Gastroesophageal sphincter (tissue), 4 donors: Measurements from ENCODE around the gene PSRC1. TPM values are rescaled to one million over a fixed set of nuclear protein-coding genes. Genes with fewer than 3 reads are reported as not detected.

Source experiments
- ATAC-seq: fragments of 150-250 bp; one replicate; pipeline ENCODE4 v1.9.1; 2016; ENCODE audit warnings: mild to moderate bottlenecking, moderate library complexity
- H3K27ac ChIP-seq, 4 donors: fragments of 200-600 bp; sonication (generic) in 3 of 4; 1 replicate in 3 of 4; 2 replicates in 1 of 4; pipeline ENCODE4 v1.5.1; 2016 to 2019
- H3K27me3 ChIP-seq: fragments of 200-600 bp; sonication (generic); one replicate; pipeline ENCODE4 v1.5.1; 2019
- H3K36me3 ChIP-seq, 2 donors: fragments of 200-600 bp; sonication (generic); one replicate each; pipeline ENCODE4 v1.5.1; 2019; ENCODE audit warnings: control low read depth in 1 of 2
- H3K4me1 ChIP-seq, 3 donors: fragments of 200-600 bp; sonication (generic); 1 replicate in 2 of 3; 2 replicates in 1 of 3; pipeline ENCODE4 v1.5.1; 2016 to 2019; ENCODE audit warnings: control low read depth in 2 of 3
- H3K4me3 ChIP-seq, 2 donors: fragments of 200-600 bp; sonication (generic); one replicate each; pipeline ENCODE4 v1.5.1; 2019; ENCODE audit warnings: mild to moderate bottlenecking in 1 of 2, moderate library complexity in 1 of 2
- H3K9me3 ChIP-seq, 3 donors: fragments of 200-600 bp; sonication (generic); one replicate each; pipeline ENCODE4 v1.5.1; 2017 to 2019; ENCODE audit warnings: control low read depth in 2 of 3
- CTCF ChIP-seq, 4 experiments: fragments of 200-600 bp in 2 of 4; fragments of 450-650 bp in 2 of 4; sonication (generic) in 1 of 4; IDR thresholded peaks; one replicate each; pipeline ENCODE4 v1.5.1; 2017 to 2019; ENCODE audit warnings: antibody characterized with exemption in 4 of 4, mild to moderate bottlenecking in 2 of 4, moderate library complexity in 2 of 4
- EP300 ChIP-seq: sonication (generic); formaldehyde crosslinking; IDR thresholded peaks from one replicate; pipeline ENCODE4 v1.6.1; 2017; ENCODE audit warnings: antibody characterized with exemption, mild to moderate bottlenecking
- POLR2A ChIP-seq, 2 donors: fragments of 450-650 bp; IDR thresholded peaks; one replicate each; pipeline ENCODE4 v1.6.1; 2017; ENCODE audit warnings: antibody characterized with exemption in 2 of 2, mild to moderate bottlenecking in 2 of 2, moderate library complexity in 1 of 2
- POLR2AphosphoS5 ChIP-seq: sonication (generic); formaldehyde crosslinking; IDR thresholded peaks from one replicate; pipeline ENCODE4 v1.6.1; 2017; ENCODE audit warnings: antibody characterized with exemption
- WGBS, 2 donors: methylation state at CpG; one replicate each; pipeline ENCODE4 v1.1.5; 2018; ENCODE audit warnings: low coverage in 1 of 2; 5-methylcytosine and 5-hydroxymethylcytosine counted together
- total RNA-seq, 4 donors: library from RNA; depleted of rRNA; stranded (reverse); fragments of >200 nt; gene quantifications; one replicate each; pipeline ENCODE4 v1.1.0, GENCODE V29; 2016

PSRC1 gene
- total RNA-seq, 4 donors from 2014 or later = 6.9 to 26.9 (median 10.3) TPM

DNA sequence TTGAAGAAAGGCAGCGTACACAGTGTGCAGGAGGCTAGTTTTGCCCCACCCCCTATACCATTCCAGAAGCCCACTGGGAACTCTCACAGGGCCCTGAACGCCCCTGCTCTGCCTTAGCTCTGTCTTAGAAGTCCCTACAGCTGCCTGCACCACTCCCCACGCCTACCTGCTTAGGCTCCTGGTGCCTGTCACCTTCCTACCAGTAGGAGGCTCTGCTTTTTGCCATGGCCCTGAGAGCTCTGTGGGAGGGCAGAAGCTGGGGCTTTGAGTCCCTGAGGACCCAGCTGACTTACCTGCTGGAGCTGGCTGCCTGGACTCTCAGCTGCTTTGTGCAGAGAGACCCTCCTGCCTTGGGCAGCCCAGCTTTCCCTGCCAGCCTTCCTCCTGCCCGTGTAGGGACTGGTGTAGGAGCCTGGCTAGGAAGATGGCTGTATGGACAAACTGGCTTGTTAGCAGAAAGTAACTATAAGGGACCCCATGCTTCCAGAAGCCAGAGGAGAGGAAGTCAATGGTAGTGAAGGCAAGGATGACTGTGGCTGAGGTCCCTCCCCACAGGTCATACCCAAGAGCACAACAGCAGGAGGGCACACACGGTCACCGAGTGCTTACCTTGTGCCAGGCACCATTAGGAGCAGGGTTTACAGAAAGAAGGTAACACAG is 43.4 kb downstream of the PSRC1 start:
- peaks cover 0 to 32% (median 12%) of the 10 kb centered on the region in 3 donors for H3K4me1 ChIP-seq
- no peak for TF ChIP-seq EP300
- peak in 3 of 4 experiments; percentile 38 to 68 (median 52) for TF ChIP-seq CTCF (IDR thresholded peaks at IDR 0.05)
- peak; percentile 48 for ATAC-seq
- H3K4me3 ChIP-seq = no peak overlapping the region
- H3K9me3 ChIP-seq = no peaks in the 10 kb centered on the region
- H3K27ac ChIP-seq = peak overlapping the region in 3 of 4 donors; percentile 70 to 75 (median 73)
- WGBS, 2 donors = 60 to 92% methylated on average over 1 to 2 of the region's 6 CpGs
- H3K27me3 ChIP-seq = peaks cover 4% of the 10 kb centered on the region
- peaks cover 5 to 49% of the 10 kb centered on the region in 2 donors for H3K36me3 ChIP-seq

- H3K27ac ChIP-seq = peak overlapping the region in 3 of 4 donors; percentile 50 to 73 (median 70)
- no CpG with 5 or more reads among the region's 5 CpGs for WGBS, 2 donors
Observed at GRCh38 chr1:109239047-109239408, 43.9 kb downstream of the PSRC1 start.

DNA sequence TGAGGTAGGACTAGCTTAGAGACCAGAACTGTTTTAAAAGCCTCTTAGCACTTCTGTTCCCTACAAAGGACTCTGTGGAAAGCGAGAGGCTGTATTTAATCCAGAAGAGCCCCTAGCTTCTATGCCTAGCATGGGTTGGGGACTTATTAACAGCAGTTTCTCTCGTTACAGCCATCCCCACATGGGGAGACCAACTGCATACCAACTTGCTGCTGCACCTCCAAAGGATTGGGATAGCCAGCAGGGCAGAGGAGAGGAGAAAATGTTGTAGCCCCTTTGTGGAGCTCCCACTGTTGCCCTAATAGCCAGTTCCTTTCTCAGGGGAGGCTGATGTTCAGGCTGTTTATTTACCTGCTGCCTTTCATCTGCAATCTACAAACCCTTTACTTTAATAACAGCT is 44.6 kb downstream of the PSRC1 start:
- Histone ChIP-seq H3K4me1 (peaks cover 0 to 32% (median 12%) of the 10 kb centered on the region in 3 donors), H3K36me3 (peaks cover 5 to 61% of the 10 kb centered on the region in 2 donors), H3K4me3 (no peak overlapping the region), H3K27me3 (peaks cover 4% of the 10 kb centered on the region), H3K9me3 (no peaks in the 10 kb centered on the region), H3K27ac (peak overlapping the region in 1 of 4 donors; percentile 50)
- TF ChIP-seq EP300 (no peak), CTCF (IDR thresholded peaks at IDR 0.05) (no peak), POLR2A (IDR thresholded peaks at IDR 0.05) (no peak), POLR2AphosphoS5 (no peak)
- no peak for ATAC-seq
- 67% methylated on average over 2 of the region's 2 CpGs; no CpG with 5 or more reads in 1 of the 2 donors for WGBS, 2 donors

More at GRCh38 chr1:109239047-109239408, 43.9 kb downstream of the PSRC1 start:
- no peak for ATAC-seq
- H3K4me1 ChIP-seq = peaks cover 0 to 32% (median 12%) of the 10 kb centered on the region in 3 donors
- peaks cover 5 to 54% of the 10 kb centered on the region in 2 donors for H3K36me3 ChIP-seq
- no peaks in the 10 kb centered on the region for H3K9me3 ChIP-seq
- no peak overlapping the region for H3K4me3 ChIP-seq
- TF ChIP-seq CTCF (IDR thresholded peaks at IDR 0.05) (no peak), EP300 (no peak), POLR2A (IDR thresholded peaks at IDR 0.05) (no peak), POLR2AphosphoS5 (no peak)
- H3K27me3 ChIP-seq = peaks cover 4% of the 10 kb centered on the region

GRCh38 chr1:109237512-109237911 is 45.4 kb downstream of the PSRC1 start:
- Histone ChIP-seq H3K4me1 (peaks cover 0 to 29% (median 12%) of the 10 kb centered on the region in 3 donors), H3K36me3 (peaks cover 5 to 69% of the 10 kb centered on the region in 2 donors), H3K9me3 (no peaks in the 10 kb centered on the region), H3K27ac (no peak overlapping the region), H3K4me3 (no peak overlapping the region), H3K27me3 (no peaks in the 10 kb centered on the region)
- 80% methylated on average over 2 of the region's 3 CpGs; no CpG with 5 or more reads in 1 of the 2 donors for WGBS, 2 donors
- TF ChIP-seq POLR2A (IDR thresholded peaks at IDR 0.05) (no peak), CTCF (IDR thresholded peaks at IDR 0.05) (no peak), EP300 (no peak), POLR2AphosphoS5 (no peak)
- no peak for ATAC-seq

- ATAC-seq = no peak
- 100% methylated on average over 2 to 3 of the region's 7 CpGs for WGBS, 2 donors
- H3K4me3 ChIP-seq = no peak overlapping the region
- TF ChIP-seq CTCF (IDR thresholded peaks at IDR 0.05) (no peak), EP300 (no peak), POLR2AphosphoS5 (no peak), POLR2A (IDR thresholded peaks at IDR 0.05) (no peak)
- peaks cover 0 to 6% (median 0%) of the 10 kb centered on the region in 3 donors for H3K4me1 ChIP-seq
- no peaks in the 10 kb centered on the region for H3K9me3 ChIP-seq
- no peak overlapping the region for H3K27ac ChIP-seq
- no peaks in the 10 kb centered on the region for H3K27me3 ChIP-seq
- peaks cover 10 to 93% of the 10 kb centered on the region in 2 donors for H3K36me3 ChIP-seq
Observed at GRCh38 chr1:109235137-109235536, 47.8 kb downstream of the PSRC1 start.
